BLaER1 treated with 17β-estradiol and CSF1 and Interleukin-3, amounts not matched to agents 10 nM and 100 nM (cell line): ENCODE data around the gene HOXA1.

ENCODE experiments used
- H3K27ac ChIP-seq, 11 experiments: shearing (Covaris generic); formaldehyde crosslinking; 2 replicates each; pipeline ENCODE4 v1.8.1; 2022
- H3K27me3 ChIP-seq, 11 experiments: shearing (Covaris generic); formaldehyde crosslinking; 2 replicates each; pipeline ENCODE4 v1.8.1; 2022
- H3K36me3 ChIP-seq, 11 experiments: shearing (Covaris generic); formaldehyde crosslinking; 2 replicates each; pipeline ENCODE4 v1.8.1; 2022
- H3K4me1 ChIP-seq, 10 experiments: shearing (Covaris generic); formaldehyde crosslinking; 2 replicates each; pipeline ENCODE4 v1.8.1; 2022
- H3K4me2 ChIP-seq, 11 experiments: shearing (Covaris generic); formaldehyde crosslinking; 2 replicates each; pipeline ENCODE4 v1.8.1; 2022
- H3K4me3 ChIP-seq, 10 experiments: shearing (Covaris generic); formaldehyde crosslinking; 2 replicates each; pipeline ENCODE4 v1.8.1; 2022
- H3K9ac ChIP-seq, 11 experiments: shearing (Covaris generic); formaldehyde crosslinking; 2 replicates each; pipeline ENCODE4 v1.8.1; 2022
- H3K9me3 ChIP-seq, 11 experiments: shearing (Covaris generic); formaldehyde crosslinking; replicated peaks in 1 of 11; 2 replicates each; pipeline ENCODE4 v1.8.1; 2022
- H4K20me1 ChIP-seq, 11 experiments: shearing (Covaris generic); formaldehyde crosslinking; 2 replicates each; pipeline ENCODE4 v1.8.1; 2022
- Cebpa-rat ChIP-seq, 11 experiments: shearing (Covaris generic); IDR thresholded peaks; 2 replicates each; pipeline ENCODE4 v1.8.1; 2022

Gene HOXA1

GRCh38 chr7:27128034-27128433 lies 32.2 kb upstream of the HOXA1 start:
- H3K27me3 ChIP-seq = no peaks in the 10 kb centered on the region; a peak in 1 of 22 replicates
- no peaks in the 10 kb centered on the region for H3K4me1 ChIP-seq
- H3K9ac ChIP-seq = no peak overlapping the region
- no peak overlapping the region for H3K27ac ChIP-seq
- H3K9me3 ChIP-seq = peaks cover 21 to 45% (median 37%) of the 10 kb centered on the region in 11 experiments
- TF ChIP-seq Cebpa-rat (IDR thresholded peaks at IDR 0.05) = no peak
- H3K4me2 ChIP-seq = no peak overlapping the region
- H4K20me1 ChIP-seq = no peaks in the 10 kb centered on the region
- no peak overlapping the region for H3K4me3 ChIP-seq
- no peaks in the 10 kb centered on the region; a peak in 1 of 22 replicates for H3K36me3 ChIP-seq

DNA sequence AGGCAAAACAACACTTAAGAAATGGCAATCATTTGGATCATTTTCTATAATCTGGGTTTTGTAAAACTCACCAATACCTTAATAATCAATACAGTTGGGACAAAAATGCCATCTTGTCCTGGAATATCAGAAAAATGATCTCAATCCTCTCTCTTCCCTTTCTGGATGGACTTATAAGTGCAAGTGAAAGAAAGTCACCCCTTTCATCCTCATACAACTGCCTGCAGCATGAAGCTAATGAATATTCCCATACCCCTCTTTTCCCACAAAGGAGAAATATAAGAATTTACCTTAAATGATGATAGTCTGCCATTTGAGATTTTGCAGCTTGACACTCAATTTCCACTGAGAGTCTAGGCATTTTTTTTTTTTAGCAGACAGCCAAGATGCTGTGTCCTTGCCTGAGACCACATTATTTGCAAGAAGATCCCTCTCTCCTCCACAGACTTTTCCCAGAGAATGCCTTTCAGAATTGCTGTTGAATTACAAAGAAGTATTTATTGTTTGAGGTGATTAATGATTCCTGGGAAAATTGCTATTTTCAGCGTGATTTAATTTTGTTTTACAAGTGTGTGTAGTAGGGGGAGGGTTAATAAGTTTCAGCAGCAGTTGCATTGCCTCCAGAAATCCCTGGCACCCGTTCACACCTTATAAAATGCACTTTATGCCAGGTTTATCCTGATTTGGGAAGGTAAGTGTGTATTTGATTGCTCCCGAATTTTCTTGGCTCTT lies 31.0 kb upstream of the HOXA1 start:
- Histone ChIP-seq H3K4me1 (no peaks in the 10 kb centered on the region), H3K27me3 (no peaks in the 10 kb centered on the region; a peak in 1 of 22 replicates), H3K9ac (no peak overlapping the region), H3K4me2 (no peak overlapping the region), H3K4me3 (no peak overlapping the region), H3K9me3 (peaks cover 21 to 46% (median 38%) of the 10 kb centered on the region in 11 experiments), H3K36me3 (no peaks in the 10 kb centered on the region; a peak in 1 of 22 replicates), H4K20me1 (no peaks in the 10 kb centered on the region), H3K27ac (no peak overlapping the region)
- no peak for TF ChIP-seq Cebpa-rat (IDR thresholded peaks at IDR 0.05)

GRCh38 chr7:27125986-27126394 lies 30.2 kb upstream of the HOXA1 start:
- Histone ChIP-seq H3K9me3 (peaks cover 19 to 43% (median 32%) of the 10 kb centered on the region in 11 experiments), H4K20me1 (no peaks in the 10 kb centered on the region), H3K27ac (no peak overlapping the region), H3K36me3 (no peaks in the 10 kb centered on the region; a peak in 1 of 22 replicates), H3K27me3 (no peaks in the 10 kb centered on the region; a peak in 1 of 22 replicates), H3K9ac (no peak overlapping the region), H3K4me2 (no peak overlapping the region), H3K4me3 (no peak overlapping the region), H3K4me1 (no peaks in the 10 kb centered on the region)
- no peak for TF ChIP-seq Cebpa-rat (IDR thresholded peaks at IDR 0.05)

- no peak for TF ChIP-seq Cebpa-rat (IDR thresholded peaks at IDR 0.05)
- no peaks in the 10 kb centered on the region for H4K20me1 ChIP-seq
- H3K9ac ChIP-seq = no peak overlapping the region
- H3K27ac ChIP-seq = no peak overlapping the region
- no peaks in the 10 kb centered on the region for H3K36me3 ChIP-seq
- no peaks in the 10 kb centered on the region; a peak in 1 of 22 replicates for H3K27me3 ChIP-seq
- no peak overlapping the region for H3K4me3 ChIP-seq
- H3K9me3 ChIP-seq = peaks cover 10 to 34% (median 23%) of the 10 kb centered on the region in 11 experiments
- no peaks in the 10 kb centered on the region for H3K4me1 ChIP-seq
- no peak overlapping the region for H3K4me2 ChIP-seq
These were observed 29.3 kb upstream of the HOXA1 start for GRCh38 chr7:27124902-27125689.

- Histone ChIP-seq H3K4me2 (no peak overlapping the region), H3K9me3 (peaks cover 2 to 26% (median 15%) of the 10 kb centered on the region in 11 experiments; a peak in 20 of 22 replicates), H3K9ac (no peak overlapping the region), H3K4me3 (no peak overlapping the region), H3K4me1 (no peaks in the 10 kb centered on the region), H3K27me3 (no peaks in the 10 kb centered on the region; a peak in 1 of 22 replicates), H4K20me1 (no peaks in the 10 kb centered on the region), H3K36me3 (no peaks in the 10 kb centered on the region), H3K27ac (no peak overlapping the region)
- no peak for TF ChIP-seq Cebpa-rat (IDR thresholded peaks at IDR 0.05)
These were observed 28.5 kb upstream of the HOXA1 start for GRCh38 chr7:27124096-27124901.

GRCh38 chr7:27123477-27124053 lies 27.8 kb upstream of the HOXA1 start:
- no peak for TF ChIP-seq Cebpa-rat (IDR thresholded peaks at IDR 0.05)
- no peak overlapping the region for H3K27ac ChIP-seq
- no peak overlapping the region for H3K4me3 ChIP-seq
- H3K36me3 ChIP-seq = no peaks in the 10 kb centered on the region
- no peaks in the 10 kb centered on the region; a peak in 1 of 22 replicates for H3K27me3 ChIP-seq
- no peak overlapping the region for H3K4me2 ChIP-seq
- no peaks in the 10 kb centered on the region for H3K4me1 ChIP-seq
- H3K9ac ChIP-seq = no peak overlapping the region
- H4K20me1 ChIP-seq = no peaks in the 10 kb centered on the region
- H3K9me3 ChIP-seq = peaks cover 0 to 19% (median 10%) of the 10 kb centered on the region in 11 experiments; a peak in 11 of 22 replicates

GRCh38 chr7:27123007-27123476 lies 27.2 kb upstream of the HOXA1 start:
- H3K27me3 ChIP-seq = no peaks in the 10 kb centered on the region; a peak in 1 of 22 replicates
- H3K4me2 ChIP-seq = no peak overlapping the region
- H3K9ac ChIP-seq = no peak overlapping the region
- TF ChIP-seq Cebpa-rat (IDR thresholded peaks at IDR 0.05) = 0 out of 22 replicates have a peak, but pooled peaks of 1 of the 11 experiments have one; percentile 7
- no peaks in the 10 kb centered on the region for H3K36me3 ChIP-seq
- no peaks in the 10 kb centered on the region for H3K4me1 ChIP-seq
- H3K27ac ChIP-seq = no peak overlapping the region
- peaks cover 0 to 19% (median 10%) of the 10 kb centered on the region in 11 experiments; a peak in 10 of 22 replicates for H3K9me3 ChIP-seq
- no peaks in the 10 kb centered on the region for H4K20me1 ChIP-seq
- no peak overlapping the region for H3K4me3 ChIP-seq

- Histone ChIP-seq H3K36me3 (no peaks in the 10 kb centered on the region), H3K27ac (no peak overlapping the region), H4K20me1 (no peaks in the 10 kb centered on the region), H3K4me1 (no peaks in the 10 kb centered on the region), H3K9ac (no peak overlapping the region), H3K4me2 (no peak overlapping the region), H3K27me3 (no peaks in the 10 kb centered on the region; a peak in 1 of 22 replicates), H3K4me3 (no peak overlapping the region), H3K9me3 (peaks cover 0 to 19% (median 10%) of the 10 kb centered on the region in 11 experiments; a peak in 10 of 22 replicates)
- TF ChIP-seq Cebpa-rat (IDR thresholded peaks at IDR 0.05) = no peak
These were observed 26.5 kb upstream of the HOXA1 start for GRCh38 chr7:27122077-27122910.
